Transverse colon (tissue), 4 donors: ENCODE measurements around the gene LAMB4. TPM values are rescaled to one million over a fixed set of nuclear protein-coding genes. Genes with fewer than 3 reads are reported as not detected.

ENCODE experiments used
- DNase-seq: peaks from one replicate; pipeline ENCODE4 v3.0.0-alpha.2; 2019
- H3K27ac ChIP-seq, 4 donors: fragments of 200-600 bp; sonication (generic); 2 replicates each; pipeline ENCODE4 v1.5.1; 2016 to 2018; ENCODE audit warnings: inconsistent platforms in 4 of 4
- H3K27me3 ChIP-seq: fragments of 200-600 bp; sonication (generic); 2 replicates; pipeline ENCODE4 v1.5.1; 2017; ENCODE audit warnings: inconsistent platforms
- H3K36me3 ChIP-seq, 4 donors: fragments of 200-600 bp; sonication (generic); 2 replicates each; pipeline ENCODE4 v1.5.1; 2017 to 2019; ENCODE audit warnings: inconsistent platforms in 4 of 4
- H3K4me1 ChIP-seq, 4 donors: fragments of 200-600 bp; sonication (generic); 2 replicates each; pipeline ENCODE4 v1.5.1; 2017 to 2020; ENCODE audit warnings: inconsistent platforms in 4 of 4
- H3K4me3 ChIP-seq, 4 donors: fragments of 200-600 bp; sonication (generic); 1 replicate in 1 of 4; 2 replicates in 3 of 4; pipeline versions ENCODE4 v1.5.1 to v1.6.1; 2017 to 2019; ENCODE audit warnings: inconsistent platforms in 4 of 4
- H3K9me3 ChIP-seq, 2 donors: fragments of 200-600 bp; sonication (generic); 2 replicates each; pipeline ENCODE4 v1.5.1; 2017 to 2019; ENCODE audit warnings: inconsistent platforms in 2 of 2
- CTCF ChIP-seq, 5 experiments: fragments of 200-600 bp in 3 of 5; fragments of 450-650 bp in 2 of 5; sonication (generic) in 3 of 5; IDR thresholded peaks; 1 replicate in 2 of 5; 2 replicates in 3 of 5; pipeline ENCODE4 v1.5.1; 2016 to 2017; ENCODE audit warnings: antibody characterized with exemption in 5 of 5, inconsistent platforms in 3 of 5, mild to moderate bottlenecking in 2 of 5, moderate library complexity in 1 of 5
- EP300 ChIP-seq: sonication (generic); formaldehyde crosslinking; IDR thresholded peaks from one replicate; pipeline ENCODE4 v1.6.1; 2017; ENCODE audit warnings: antibody characterized with exemption, low read depth
- POLR2A ChIP-seq: fragments of 450-650 bp; IDR thresholded peaks from one replicate; pipeline ENCODE4 v1.6.1; 2016; ENCODE audit warnings: antibody characterized with exemption, mild to moderate bottlenecking, moderate library complexity
- POLR2AphosphoS5 ChIP-seq, 3 donors: sonication (generic); formaldehyde crosslinking; IDR thresholded peaks; one replicate each; pipeline ENCODE4 v1.6.1; 2016; ENCODE audit warnings: antibody characterized with exemption in 3 of 3
- WGBS, 2 donors: methylation state at CpG; one replicate each; pipeline ENCODE4 v1.1.5; 2018; ENCODE audit warnings: low coverage in 1 of 2; 5-methylcytosine and 5-hydroxymethylcytosine counted together
- in situ Hi-C, 4 donors: fragments of 200-750 bp; cut with MboI; loops; one replicate each; pipeline versions ENCODE4 v1.15.0 to v1.15.1; 2017; ENCODE audit warnings: low sequenced_read_pairs in 3 of 4, low pct_ligation_motif_present in 1 of 4, low pct_unique_long_range_greater_than_20kb in 1 of 4
- intact Hi-C: fragments of 100-400 bp; cut with DNase I; formaldehyde crosslinking; loops from one replicate; pipeline ENCODE4 v1.15.1; 2023; ENCODE audit warnings: low total_unique reads
- total RNA-seq, 4 donors: library from RNA; depleted of rRNA; stranded (reverse); fragments of >200 nt; gene quantifications; one replicate each; pipeline ENCODE4 v1.1.0, GENCODE V29; 2016

The LAMB4 gene
- total RNA-seq, 4 donors from 2014 or later = not detected

GRCh38 chr7:108027239-108027638, 102.9 kb downstream of the LAMB4 start:
- in situ Hi-C loops (no loop called here), intact Hi-C loops (no loop called here)
- 78 to 83% methylated on average over 1 of the region's 1 CpG for WGBS, 2 donors

GRCh38 chr7:108026647-108027046, 103.5 kb downstream of the LAMB4 start:
- Histone ChIP-seq H3K27ac (no peak overlapping the region), H3K27me3 (no peaks in the 10 kb centered on the region), H3K9me3 (no peaks in the 10 kb centered on the region), H3K4me3 (no peak overlapping the region), H3K36me3 (no peaks in the 10 kb centered on the region), H3K4me1 (peaks cover 0 to 10% (median 0%) of the 10 kb centered on the region in 4 donors)
- 83% methylated on average over 3 of the region's 3 CpGs; no CpG with 5 or more reads in 1 of the 2 donors for WGBS, 2 donors
- intact Hi-C loops = no loop called here
- in situ Hi-C loops = no loop called here
- no peak for DNase-seq
- no peak for TF ChIP-seq EP300
- no peak for TF ChIP-seq CTCF (IDR thresholded peaks at IDR 0.05)
- no peak for TF ChIP-seq POLR2A

More at GRCh38 chr7:108027239-108027638, 102.9 kb downstream of the LAMB4 start:
- no peak for DNase-seq
- peaks cover 0 to 10% (median 0%) of the 10 kb centered on the region in 4 donors for H3K4me1 ChIP-seq
- no peak overlapping the region for H3K4me3 ChIP-seq
- no peaks in the 10 kb centered on the region for H3K27me3 ChIP-seq
- no peaks in the 10 kb centered on the region for H3K36me3 ChIP-seq
- H3K27ac ChIP-seq = no peak overlapping the region
- no peaks in the 10 kb centered on the region for H3K9me3 ChIP-seq
- TF ChIP-seq POLR2AphosphoS5 (IDR thresholded peaks at IDR 0.05) = no peak

- no peak for TF ChIP-seq EP300
- no peak for TF ChIP-seq POLR2AphosphoS5 (IDR thresholded peaks at IDR 0.05)
- no peak for TF ChIP-seq POLR2A
- no peak for TF ChIP-seq CTCF (IDR thresholded peaks at IDR 0.05)
- Histone ChIP-seq H3K4me1 (peaks cover 0 to 10% (median 0%) of the 10 kb centered on the region in 4 donors), H3K27ac (no peak overlapping the region), H3K9me3 (no peaks in the 10 kb centered on the region), H3K4me3 (no peak overlapping the region), H3K27me3 (no peaks in the 10 kb centered on the region), H3K36me3 (no peaks in the 10 kb centered on the region)
- intact Hi-C loops (no loop called here), in situ Hi-C loops (no loop called here)
- no peak for DNase-seq
- WGBS, 2 donors = 86% methylated on average over 5 of the region's 5 CpGs; no CpG with 5 or more reads in 1 of the 2 donors
These were observed 104.0 kb downstream of the LAMB4 start for GRCh38 chr7:108026116-108026515.

GRCh38 chr7:108024538-108024937, 105.6 kb downstream of the LAMB4 start:
- in situ Hi-C loops (no loop called here), intact Hi-C loops (no loop called here)
- H3K9me3 ChIP-seq = no peaks in the 10 kb centered on the region

More at GRCh38 chr7:108024538-108024937, 105.6 kb downstream of the LAMB4 start:
- 86 to 94% methylated on average over 6 of the region's 6 CpGs for WGBS, 2 donors
- H3K27me3 ChIP-seq = no peaks in the 10 kb centered on the region
- no peak for TF ChIP-seq EP300
- TF ChIP-seq CTCF (IDR thresholded peaks at IDR 0.05) = no peak
- TF ChIP-seq POLR2AphosphoS5 (IDR thresholded peaks at IDR 0.05) = no peak
- TF ChIP-seq POLR2A = no peak
- no peaks in the 10 kb centered on the region for H3K36me3 ChIP-seq
- H3K4me3 ChIP-seq = no peak overlapping the region
- H3K27ac ChIP-seq = no peak overlapping the region
- peaks cover 0 to 10% (median 0%) of the 10 kb centered on the region in 4 donors for H3K4me1 ChIP-seq
- DNase-seq = no peak
